HepG2 (cell line): Measurements from ENCODE around the gene ARL16. TPM values are rescaled to one million over a fixed set of nuclear protein-coding genes. Genes with fewer than 3 reads are reported as not detected.

Source experiments
- ATAC-seq: fragments of 200-7000 bp; cut with Tn5 transposase; 3 replicates; pipeline ENCODE4 v1.9.1; 2020; ENCODE audit warnings: mild to moderate bottlenecking, moderate library complexity
- BruUV-seq: library from RNA; stranded (reverse); fragments of 400-500 nt; replicated peaks from 2 replicates; lab custom pipeline; 2021; lab: Mats Ljungman, UMichigan
- CTCF ChIA-PET: fragments of 300-600 bp; formaldehyde crosslinking; extraction: SDS; loops from one replicate; lab custom pipeline; 2021; ENCODE audit warnings: low total read pairs, inconsistent platforms, low intra/inter-chr PET ratio; lab: Yijun Ruan, JAX
- POLR2A ChIA-PET: fragments of 350-600 bp; sonication (Branson Sonifier 250); formaldehyde crosslinking; loops from one replicate; lab custom pipeline; 2020; ENCODE audit warnings: antibody characterized with exemption, inconsistent platforms; lab: Yijun Ruan, JAX
- DNase-seq: peaks from one replicate; pipeline ENCODE4 v3.0.0-alpha.2; 2015; ENCODE audit warnings: low spot score
- FAIRE-seq: peaks from 3 replicates; lab custom pipeline; 2011; peaks lifted over from hg19 to GRCh38; lab: Jason Lieb, UNC
- H2AFZ ChIP-seq: one replicate; pipeline ENCODE4 v1.6.1; 2011; ENCODE audit warnings: low read length, inconsistent platforms
- H3K27ac ChIP-seq: fragments of 300-600 bp; 3 replicates; pipeline ENCODE4 v1.8.0; 2011; ENCODE audit warnings: mixed run types, mild to moderate bottlenecking, mixed read lengths, low read length, inconsistent platforms; ENCODE audit not compliant: insufficient read depth; ENCODE audit errors: extremely low read length
- H3K27me3 ChIP-seq, 2 experiments: fragments of 200-600 bp in 1 of 2; 2 replicates in 1 of 2; 3 replicates in 1 of 2; pipeline versions ENCODE4 v1.6.0 to v1.8.0; 2011; ENCODE audit warnings: low read length in 2 of 2, mild to moderate bottlenecking in 2 of 2, moderate library complexity in 2 of 2, inconsistent platforms in 1 of 2; ENCODE audit not compliant: insufficient read depth in 2 of 2, control insufficient read depth in 1 of 2
- H3K36me3 ChIP-seq, 2 experiments: fragments of 200-600 bp in 1 of 2; replicated peaks in 1 of 2; 2 replicates in 1 of 2; 3 replicates in 1 of 2; pipeline versions ENCODE4 v1.5.1 to v1.8.0; 2011; ENCODE audit warnings: low read length in 2 of 2, inconsistent platforms in 1 of 2; ENCODE audit not compliant: insufficient read depth in 2 of 2, control insufficient read depth in 1 of 2
- H3K4me1 ChIP-seq: 2 replicates; pipeline ENCODE4 v1.5.1; 2012; ENCODE audit warnings: low read length, inconsistent platforms; ENCODE audit not compliant: insufficient read depth
- H3K4me2 ChIP-seq: 2 replicates; pipeline ENCODE4 v1.6.0; 2011; ENCODE audit warnings: low read depth, low read length, inconsistent platforms
- H3K4me3 ChIP-seq, 3 experiments: fragments of 200-600 bp in 1 of 3; sonication (generic), shearing (Covaris generic) in 1 of 3; replicated peaks in 1 of 3; 2 replicates each; pipeline ENCODE4 v1.5.1; 2011 to 2016; ENCODE audit warnings: low read length in 3 of 3, inconsistent platforms in 2 of 3, low read depth in 2 of 3, mild to moderate bottlenecking in 2 of 3, control low read depth in 1 of 3, mixed read lengths in 1 of 3; ENCODE audit not compliant: insufficient read depth in 1 of 3
- H3K79me2 ChIP-seq: one replicate; pipeline ENCODE4 v1.6.1; 2011; ENCODE audit warnings: low read length, inconsistent platforms; ENCODE audit not compliant: insufficient read depth
- H3K9ac ChIP-seq: 2 replicates; pipeline ENCODE4 v1.6.0; 2011; ENCODE audit warnings: mild to moderate bottlenecking, low read depth, low read length, inconsistent platforms; ENCODE audit not compliant: insufficient read depth
- H3K9me3 ChIP-seq: 2 replicates; pipeline ENCODE4 v1.5.1; 2012; ENCODE audit warnings: mild to moderate bottlenecking, low read length
- H4K20me1 ChIP-seq: 2 replicates; pipeline ENCODE4 v1.6.0; 2011; ENCODE audit warnings: inconsistent platforms, mild to moderate bottlenecking, low read length, moderate library complexity; ENCODE audit not compliant: insufficient read depth
- AGO2 ChIP-seq: fragments of 200-400 bp; formaldehyde crosslinking; optimal IDR thresholded peaks from 2 replicates; pipeline ENCODE3; 2017; ENCODE audit warnings: mild to moderate bottlenecking, low read depth, low read length, moderate library complexity
- HNRNPL ChIP-seq: fragments of 200-400 bp; formaldehyde crosslinking; IDR thresholded peaks from 2 replicates; pipeline ENCODE4 v1.6.1; 2017; ENCODE audit warnings: mild to moderate bottlenecking, low read depth, low read length
- MEIS2 ChIP-seq: sonication (generic); formaldehyde crosslinking; IDR thresholded peaks from 2 replicates; pipeline ENCODE4 v1.9.0; 2021; ENCODE audit warnings: mild to moderate bottlenecking, missing genetic modification reagents
- NFIB ChIP-seq: sonication (generic); formaldehyde crosslinking; IDR thresholded peaks from 2 replicates; pipeline ENCODE4 v1.9.0; 2021; ENCODE audit warnings: missing genetic modification reagents, mild to moderate bottlenecking, borderline replicate concordance
- NRL ChIP-seq: sonication (generic); formaldehyde crosslinking; IDR thresholded peaks from 2 replicates; pipeline ENCODE4 v1.5.0; 2020; ENCODE audit warnings: missing genetic modification reagents, mild to moderate bottlenecking, moderate library complexity, borderline replicate concordance
- RBFOX2 ChIP-seq: fragments of 200-400 bp; formaldehyde crosslinking; IDR thresholded peaks from 2 replicates; pipeline ENCODE4 v1.6.1; 2017; ENCODE audit warnings: low read depth, mild to moderate bottlenecking, low read length
- THRA ChIP-seq: sonication (generic); formaldehyde crosslinking; IDR thresholded peaks from 2 replicates; pipeline ENCODE4 v1.4.0; 2020; ENCODE audit warnings: missing genetic modification reagents, borderline replicate concordance
- ZFP91 ChIP-seq: sonication (generic); formaldehyde crosslinking; IDR thresholded peaks from 2 replicates; pipeline ENCODE4 v1.9.0; 2022; ENCODE audit warnings: missing genetic modification reagents, mild to moderate bottlenecking, borderline replicate concordance
- ZNF367 ChIP-seq: sonication (generic); formaldehyde crosslinking; IDR thresholded peaks from 2 replicates; pipeline ENCODE4 v1.4.0; 2020; ENCODE audit warnings: missing genetic modification reagents, borderline replicate concordance
- ZNF552 ChIP-seq: sonication (generic); formaldehyde crosslinking; IDR thresholded peaks from 2 replicates; pipeline ENCODE4 v1.9.0; 2022; ENCODE audit warnings: missing genetic modification reagents, mild to moderate bottlenecking, borderline replicate concordance
- WGBS: methylation state at CpG from one replicate; pipeline ENCODE4 v1.1.6; 2017; ENCODE audit warnings: low lambda C conversion rate; 5-methylcytosine and 5-hydroxymethylcytosine counted together
- in situ Hi-C: cut with HindIII; loops from 2 replicates; pipeline ENCODE4 v1.10.0; 2017; ENCODE audit warnings: low pct_unique_long_range_greater_than_20kb; ENCODE audit not compliant: extremely low pct_ligation_motif_present
- intact Hi-C: fragments of 100-400 bp; cut with micrococcal nuclease; formaldehyde crosslinking; loops from one replicate; pipeline ENCODE4 v1.10.0; 2022; ENCODE audit not compliant: unreplicated experiment
- polyA plus RNA-seq, 8 experiments: library from polyadenylated mRNA; depleted of rRNA in 3 of 8; stranded (reverse) in 7 of 8; unstranded in 1 of 8; fragments of >200 nt; fragmentation: Illumina TruSeq in 4 of 8; extraction: Trizol in 4 of 8; gene quantifications; 2 replicates each; pipeline versions ENCODE4 v1.2.1 to v1.2.3, GENCODE V29; 2011 to 2016; ENCODE audit warnings: low read depth in 4 of 8, missing spikeins in 1 of 8, mixed read lengths in 1 of 8; ENCODE audit not compliant: insufficient read depth in 1 of 8
- total RNA-seq, 5 experiments: library from RNA; depleted of rRNA; stranded (reverse); fragments of >200 nt; fragmentation: Illumina TruSeq; extraction: Trizol; gene quantifications; 2 replicates each; pipeline ENCODE4 v1.2.3, GENCODE V29; 2016; ENCODE audit warnings: low read depth in 1 of 5

ARL16 gene
- total and polyA plus RNA-seq, 2 of the 13 experiments (the other 11 are each of a cell fraction or from before 2014, with no cell fraction given) = 20.8 to 30.8 TPM

- TF ChIP-seq THRA (CRISPR knock-in tag) (no peak), ZNF552 (CRISPR knock-in tag) (no peak), ZFP91 (CRISPR knock-in tag) (peak; percentile 45; the same call in 1 of the 2 replicates), AGO2 (peak; percentile 94), NRL (CRISPR knock-in tag) (0 out of 2 replicates have a peak, but pooled peaks have one; percentile 5), NFIB (no peak), RBFOX2 (peak; percentile 73), HNRNPL (peak; percentile 62; the same call in 1 of the 2 replicates), ZNF367 (no peak), MEIS2 (no peak)
- TF ChIP-seq, all 625 proteins: peak for 5
- intact Hi-C loops = no loop called here
- ChIA-PET CTCF (no interaction called here), POLR2A (interaction anchor here (1.3 to 2.1 kb wide), 2 partner anchors 13 to 17 kb away, joined by 5 to 16 read pairs; partner anchors contain the start of genes ARL16 and HGS)
- peaks cover 9% of the 10 kb centered on the region for H4K20me1 ChIP-seq
- no peak for FAIRE-seq
- no peak for DNase-seq
- 98% methylated on average over 38 of the region's 40 CpGs for WGBS
- no peaks in the 10 kb centered on the region for H3K9me3 ChIP-seq
- in situ Hi-C loops = no loop called here
- H3K4me2 ChIP-seq = no peak overlapping the region
- H2AFZ ChIP-seq = no peak overlapping the region
- H3K4me1 ChIP-seq = peaks cover 9% of the 10 kb centered on the region
- H3K27ac ChIP-seq = no peak overlapping the region
- no peak overlapping the region for H3K9ac ChIP-seq
- no peaks in the 10 kb centered on the region; a peak in 1 of 5 replicates for H3K27me3 ChIP-seq
- H3K36me3 ChIP-seq = peaks cover 58 to 76% of the 10 kb centered on the region in 2 experiments
- H3K4me3 ChIP-seq = no peak overlapping the region
- peaks cover 19% of the 10 kb centered on the region for H3K79me2 ChIP-seq
- ATAC-seq = 0 out of 3 replicates have a peak, but pooled peaks have one; percentile 2
- BruUV-seq = TSS peak; percentile 31
Measured at GRCh38 chr17:81696218-81696941, 12.8 kb upstream of the ARL16 start.
